Femur (tissue), 1 donor: ENCODE results near the gene TLNRD1.

Experiments
- DNase-seq: peaks from one replicate; pipeline ENCODE4 v3.0.0-alpha.2; 2017

TLNRD1 gene

DNA sequence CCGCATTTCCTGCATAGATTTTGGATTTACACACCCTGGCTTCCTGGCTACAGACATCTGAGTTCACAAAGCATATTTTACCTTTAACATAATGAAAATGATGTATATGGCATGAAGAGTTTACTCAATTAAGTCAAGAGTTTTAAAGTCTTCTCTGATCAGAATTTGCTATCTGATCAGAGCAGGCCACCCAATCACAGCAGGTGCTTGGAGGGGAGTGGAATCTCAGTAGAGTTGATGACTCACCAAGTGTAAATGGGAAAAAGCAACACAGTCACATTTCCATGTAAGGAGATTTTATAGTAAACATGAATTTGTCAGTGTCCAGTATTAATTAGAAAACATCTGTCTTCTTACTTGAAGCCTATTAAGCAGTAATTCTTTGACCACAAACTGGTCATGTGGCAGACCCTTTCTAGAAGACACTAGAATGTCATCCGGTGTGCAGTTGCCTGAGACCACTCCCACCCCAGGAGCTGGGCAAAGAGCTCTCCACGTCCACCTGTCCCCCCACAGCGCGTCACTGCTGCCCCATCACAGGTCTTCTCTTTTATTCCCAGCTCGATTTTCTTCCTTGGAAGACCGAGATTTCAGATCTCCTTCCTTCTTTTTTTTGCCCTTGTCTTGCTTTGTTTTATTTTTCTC lies 21.9 kb upstream of the TLNRD1 start:
- no peak for DNase-seq

DNA sequence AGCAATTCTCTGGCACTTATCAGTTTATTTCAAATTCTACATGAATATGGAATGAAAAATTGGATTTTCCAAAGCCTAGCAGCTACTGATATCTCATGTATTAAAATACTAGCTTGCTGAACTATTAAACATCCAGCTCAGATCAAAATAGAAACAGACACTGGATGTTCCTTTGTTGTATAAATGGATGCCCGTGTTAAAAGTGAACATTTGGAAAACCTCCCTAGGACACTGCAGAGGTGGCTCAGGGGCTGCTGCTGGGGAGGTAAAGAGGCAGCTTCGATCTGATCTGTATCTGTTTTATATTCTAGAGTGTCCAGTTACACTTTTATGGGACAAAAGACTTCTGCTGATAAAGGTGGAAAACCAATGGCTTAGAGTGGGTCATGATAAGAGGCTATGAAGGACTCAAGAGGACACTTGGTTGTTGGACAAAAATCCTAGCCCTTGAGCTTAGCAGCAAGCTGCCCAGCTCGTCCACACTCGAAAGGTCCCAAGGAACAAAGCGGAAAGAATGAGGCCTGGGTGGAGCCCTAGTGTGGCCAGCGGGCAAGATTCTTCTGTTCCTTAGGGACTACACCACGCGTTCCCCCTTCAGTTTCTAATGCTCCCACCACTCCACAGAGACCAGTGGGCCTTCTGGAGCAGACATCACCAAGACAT lies 21.1 kb upstream of the TLNRD1 start:
- no peak for DNase-seq

DNA sequence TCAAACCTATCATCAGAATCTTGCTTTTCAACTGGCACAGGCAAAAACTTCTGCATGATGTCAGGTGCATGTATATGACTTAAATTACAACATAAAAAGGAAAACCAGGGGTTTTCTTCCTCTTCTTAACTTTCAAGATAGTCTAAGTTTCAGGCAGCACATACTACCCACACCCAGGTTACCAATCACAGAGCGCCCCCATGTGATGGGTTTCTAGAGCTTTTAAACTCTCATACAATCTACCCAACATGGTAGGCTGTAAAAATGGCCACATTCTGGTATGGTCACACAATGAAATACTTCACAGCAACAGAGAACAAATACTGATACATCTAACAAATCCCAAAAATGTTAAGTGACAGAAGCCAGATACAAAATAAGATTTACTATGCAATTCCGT lies 18.5 kb upstream of the TLNRD1 start:
- DNase-seq = no peak

GRCh38 chr15:80982839-80983238 lies 17.9 kb upstream of the TLNRD1 start:
- DNase-seq = no peak

GRCh38 chr15:80984856-80985255 lies 15.9 kb upstream of the TLNRD1 start:
- no peak for DNase-seq

DNA sequence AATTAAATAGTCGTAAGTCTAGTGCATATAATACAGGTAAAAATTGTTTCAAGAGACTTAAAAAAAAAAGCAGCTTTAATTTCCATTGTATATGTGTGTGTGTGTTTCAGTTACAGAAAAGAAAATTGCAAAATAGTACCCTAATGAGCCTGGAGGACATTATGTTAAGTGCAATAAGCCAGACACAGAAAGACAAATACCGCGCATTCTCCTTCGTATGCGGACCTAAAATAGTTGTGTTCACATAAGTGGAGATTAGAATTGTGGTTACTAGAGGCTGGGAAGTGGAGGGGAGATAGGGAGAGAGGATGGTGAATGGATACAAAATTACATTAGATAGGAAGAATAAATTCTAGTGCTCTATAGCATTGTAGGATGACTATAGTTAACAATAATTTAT lies 14.7 kb upstream of the TLNRD1 start:
- no peak for DNase-seq

DNA sequence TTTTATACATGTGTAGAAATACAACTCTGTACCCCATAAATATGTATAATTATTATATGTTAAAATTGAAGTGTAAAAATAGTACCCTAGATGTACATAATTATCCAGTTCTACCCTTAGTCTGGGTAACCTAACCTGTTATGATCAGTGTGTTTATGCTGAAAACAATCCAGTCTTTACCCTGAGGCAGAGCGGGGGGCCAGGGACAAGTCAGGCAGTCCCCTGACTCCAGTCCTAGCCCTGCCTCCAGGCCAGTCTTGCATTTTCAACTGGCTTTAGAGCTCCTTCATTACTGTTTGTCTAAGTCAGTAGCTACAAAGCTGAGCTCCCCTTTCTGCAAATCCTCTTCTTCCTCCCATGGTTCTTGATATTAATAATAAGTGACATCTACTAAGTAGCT lies 14.2 kb upstream of the TLNRD1 start:
- DNase-seq = no peak

DNA sequence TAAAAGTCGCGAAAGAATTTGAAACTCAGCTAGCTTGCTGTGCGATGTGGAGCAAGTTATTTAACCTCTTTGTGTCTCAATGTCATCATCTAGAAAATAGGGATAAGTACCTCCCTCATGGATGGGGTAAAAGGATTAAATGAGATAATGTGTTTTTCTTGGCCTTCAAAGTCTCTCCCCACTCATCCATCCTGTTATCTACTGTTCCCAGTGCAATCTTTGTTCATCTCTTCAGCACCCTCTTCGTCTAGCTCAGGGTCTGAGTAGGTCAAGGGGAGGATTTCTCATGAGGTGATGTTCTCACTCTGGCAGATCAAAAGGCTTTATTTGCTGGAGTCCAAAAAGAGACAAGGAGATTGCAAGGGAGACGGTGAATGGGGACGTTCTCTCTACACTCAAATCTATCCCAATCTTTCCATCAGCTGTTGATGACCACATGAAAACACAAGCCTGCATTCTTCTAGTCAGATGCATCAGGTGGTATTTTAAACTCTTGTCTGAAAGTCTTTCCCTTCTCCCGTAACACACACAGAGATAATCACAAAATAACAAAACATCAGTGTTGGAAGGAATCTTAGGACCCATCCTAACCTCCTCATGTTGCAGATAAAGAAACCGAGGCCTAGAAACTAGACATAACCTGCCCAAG lies 12.5 kb upstream of the TLNRD1 start:
- no peak for DNase-seq

DNA sequence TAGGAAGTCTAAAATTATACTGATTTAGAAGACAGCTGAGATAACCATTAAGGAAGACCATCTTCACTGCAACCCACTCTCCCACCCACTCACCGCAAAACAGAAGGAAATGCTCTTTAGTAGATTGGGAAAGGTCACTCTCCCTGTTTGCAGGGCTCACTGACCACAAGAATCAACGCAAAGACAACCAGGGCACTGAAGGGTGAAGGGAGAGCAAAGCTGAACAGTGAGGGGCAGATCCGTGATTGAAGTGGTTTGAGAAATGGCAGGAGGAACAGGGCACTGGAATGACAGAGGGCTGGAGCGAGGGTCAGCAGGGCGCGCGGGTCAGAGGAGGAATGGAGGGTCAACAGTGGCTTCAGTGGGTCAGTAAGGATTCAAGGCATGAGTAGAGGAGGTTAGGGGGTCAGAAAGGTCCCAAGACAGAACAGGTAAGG lies 11.6 kb upstream of the TLNRD1 start:
- DNase-seq = no peak

DNA sequence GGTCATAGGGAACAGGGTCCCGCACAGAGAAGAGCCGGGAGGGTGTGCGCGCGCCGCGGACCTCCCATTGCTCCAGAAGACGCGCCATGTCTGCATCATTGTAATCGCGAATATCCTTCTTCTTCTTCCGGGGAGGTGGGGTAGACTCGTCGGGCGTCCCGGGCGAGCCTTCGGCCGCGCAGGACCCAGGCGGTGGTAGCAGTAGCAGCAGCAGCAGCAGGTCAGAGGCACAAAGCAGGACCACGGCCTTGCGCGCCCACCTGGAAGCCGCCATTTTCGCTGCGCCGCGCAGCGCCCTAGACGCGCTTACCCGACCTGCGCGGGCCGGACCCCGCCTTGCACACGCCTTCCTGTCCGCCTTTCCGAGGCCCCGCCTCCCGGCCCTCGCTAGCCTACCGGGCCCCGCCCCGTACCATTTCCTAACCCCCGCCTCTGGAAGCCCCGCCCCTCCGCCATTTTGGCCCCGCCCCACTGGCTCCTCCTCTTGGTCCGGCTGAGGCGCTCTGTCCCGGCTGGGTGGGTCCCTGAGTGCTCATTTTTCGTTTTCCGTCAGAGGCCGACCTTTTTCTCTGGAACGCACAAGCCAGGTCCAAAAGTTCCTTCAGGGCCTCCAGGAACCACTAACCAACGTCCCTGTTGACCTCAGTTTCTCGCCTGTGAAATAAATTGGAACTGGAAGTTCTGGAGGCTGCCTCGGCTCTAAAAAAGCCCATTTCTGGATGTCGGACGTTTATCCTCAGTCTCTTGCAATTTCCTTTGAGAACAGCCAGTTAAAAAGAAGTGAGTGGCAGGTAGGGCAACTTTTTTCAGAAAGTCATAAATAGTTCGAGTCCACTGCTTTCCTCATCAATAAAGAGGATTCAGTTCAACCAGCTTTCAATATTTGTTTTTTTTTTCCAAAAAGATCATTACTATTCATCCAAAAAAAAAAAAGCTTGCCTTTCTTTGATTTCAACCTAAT lies 10.9 kb upstream of the TLNRD1 start, which contains the start of gene MESD:
Gene MESD (minus strand): TSS at position 302 of the 961 bp plus-strand sequence. CDS start 28 bp downstream, at position 274.
- peak; percentile 99 for DNase-seq

GRCh38 chr15:80990955-80991354 lies 9.8 kb upstream of the TLNRD1 start:
- DNase-seq = no peak

GRCh38 chr15:80991421-80991820 lies 9.3 kb upstream of the TLNRD1 start:
- DNase-seq = peak; percentile 56

- DNase-seq = no peak
Observed at GRCh38 chr15:80992006-80992405, 8.7 kb upstream of the TLNRD1 start.

GRCh38 chr15:80992441-80992840 lies 8.3 kb upstream of the TLNRD1 start:
- DNase-seq = no peak

- DNase-seq = no peak
Observed at GRCh38 chr15:80996247-80996646, 4.5 kb upstream of the TLNRD1 start.

DNA sequence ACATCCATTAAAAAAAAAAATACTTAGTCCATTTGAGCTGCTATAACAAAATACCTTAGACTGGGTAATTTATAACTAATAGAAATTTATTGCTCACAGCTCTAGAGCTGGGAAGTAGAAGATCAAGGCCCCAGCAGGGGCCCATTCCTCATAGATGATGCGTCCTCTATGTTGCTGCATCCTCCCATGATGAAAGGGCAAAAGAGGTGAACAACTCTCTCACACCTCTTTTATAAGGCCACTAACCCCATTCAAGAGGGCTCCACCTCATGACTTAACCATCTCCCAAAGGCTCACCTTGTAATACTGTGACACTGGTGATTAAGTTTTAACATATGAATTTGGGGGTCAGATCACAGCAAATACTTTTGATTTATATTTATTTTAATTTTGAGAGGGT lies 3.0 kb upstream of the TLNRD1 start:
- DNase-seq = no peak

DNA sequence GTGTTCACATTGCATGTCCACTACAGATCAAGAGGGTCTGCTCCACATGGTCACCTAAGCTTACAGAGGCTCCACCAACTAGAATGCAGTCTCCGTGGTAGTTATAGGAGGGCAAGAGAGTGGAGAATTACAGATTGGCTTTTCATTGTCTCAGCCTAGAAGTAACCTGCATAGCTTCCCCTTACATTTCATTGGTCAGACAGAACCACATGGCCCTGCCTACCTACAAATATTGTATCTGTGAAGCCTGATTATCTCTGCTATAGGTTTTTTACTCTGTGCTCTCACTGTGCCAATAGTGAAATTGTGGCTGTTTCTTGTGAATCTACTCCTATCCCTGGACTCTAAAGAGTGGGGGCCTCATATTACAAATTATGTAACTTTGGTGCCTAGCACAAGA lies 2.5 kb upstream of the TLNRD1 start:
- DNase-seq = no peak

GRCh38 chr15:80999623-81000036 lies 1.1 kb upstream of the TLNRD1 start:
- DNase-seq = no peak

GRCh38 chr15:81000144-81000623 lies 539 bp upstream of the TLNRD1 start:
- no peak for DNase-seq

- peak; percentile 64 for DNase-seq
Observed at GRCh38 chr15:81001152-81002008, 657 bp downstream of the TLNRD1 start.

DNA sequence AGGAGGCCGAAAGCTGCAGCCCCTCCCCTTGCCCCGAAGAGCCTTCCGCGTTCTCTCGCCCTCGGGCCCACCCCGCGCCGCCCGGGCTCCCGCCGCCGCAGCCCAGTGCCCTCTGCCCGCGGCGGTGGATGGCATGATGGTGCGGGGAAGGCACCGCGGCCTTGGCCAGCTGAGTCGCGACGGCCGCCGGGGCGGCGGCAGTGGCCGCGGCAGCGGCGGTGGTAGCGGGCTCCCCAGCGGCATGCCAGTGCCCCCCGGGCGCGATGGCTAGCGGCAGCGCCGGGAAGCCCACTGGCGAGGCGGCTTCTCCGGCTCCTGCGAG lies 1.2 kb downstream of the TLNRD1 start:
- no peak for DNase-seq
